IMR-90 (cell line): ENCODE data around the gene RBM44. TPM values are rescaled to one million over a fixed set of nuclear protein-coding genes. Genes with fewer than 3 reads are reported as not detected.

Experiments
- ATAC-seq: fragments of 200-7000 bp; cut with Tn5 transposase; 2 replicates; pipeline ENCODE4 v1.9.1; 2020; ENCODE audit warnings: low read depth, mild to moderate bottlenecking, moderate library complexity
- BruUV-seq: library from RNA; stranded (reverse); fragments of 400-500 nt; replicated peaks from 2 replicates; lab custom pipeline; 2021; lab: Mats Ljungman, UMichigan
- CTCF ChIA-PET: fragments of 300-600 bp; formaldehyde crosslinking; extraction: SDS; loops from one replicate; lab custom pipeline; 2021; ENCODE audit warnings: antibody characterized with exemption; lab: Yijun Ruan, JAX
- POLR2A ChIA-PET: fragments of 300-600 bp; sonication (Branson Sonifier 250); formaldehyde crosslinking; loops from one replicate; lab custom pipeline; 2022; ENCODE audit warnings: antibody characterized with exemption; ENCODE audit not compliant: unreplicated experiment; lab: Charles Lee
- DNase-seq: peaks from one replicate; pipeline ENCODE4 v3.0.0; 2013
- H2AFZ ChIP-seq: replicated peaks from 2 replicates; pipeline ENCODE3; 2013; ENCODE audit warnings: low read length, mild to moderate bottlenecking; ENCODE audit not compliant: poor library complexity
- H2AK5ac ChIP-seq: 2 replicates; pipeline ENCODE4 v1.6.1; 2013; ENCODE audit warnings: low read depth, low read length, inconsistent platforms
- H2AK9ac ChIP-seq: replicated peaks from 2 replicates; pipeline ENCODE3; 2013; ENCODE audit warnings: mild to moderate bottlenecking, low read depth, low read length, moderate library complexity; ENCODE audit not compliant: poor library complexity
- H2BK120ac ChIP-seq: 2 replicates; pipeline ENCODE4 v1.6.1; 2013; ENCODE audit warnings: low read depth, low read length, inconsistent platforms
- H2BK15ac ChIP-seq: 3 replicates; pipeline ENCODE4 v1.6.1; 2013; ENCODE audit warnings: low read depth, low read length, inconsistent platforms
- H2BK20ac ChIP-seq: 2 replicates; pipeline ENCODE4 v1.6.1; 2013; ENCODE audit warnings: low read depth, mild to moderate bottlenecking, inconsistent platforms, low read length, moderate library complexity
- H2BK5ac ChIP-seq: 2 replicates; pipeline ENCODE4 v1.6.1; 2013; ENCODE audit warnings: mild to moderate bottlenecking, low read depth, low read length, inconsistent platforms; ENCODE audit not compliant: poor library complexity, severe bottlenecking
- H3K14ac ChIP-seq: replicated peaks from 2 replicates; pipeline ENCODE4 v1.6.1; 2013; ENCODE audit warnings: low read depth, low read length, inconsistent platforms
- H3K18ac ChIP-seq: 2 replicates; pipeline ENCODE4 v1.6.1; 2013; ENCODE audit warnings: low read depth, low read length, control low read depth
- H3K23ac ChIP-seq: 2 replicates; pipeline ENCODE4 v1.6.1; 2013; ENCODE audit warnings: low read depth, low read length, inconsistent platforms
- H3K27ac ChIP-seq: 2 replicates; pipeline ENCODE4 v1.5.1; 2013; ENCODE audit warnings: mild to moderate bottlenecking, control low read depth, low read length; ENCODE audit not compliant: insufficient read depth
- H3K27me3 ChIP-seq: 2 replicates; pipeline ENCODE4 v1.6.1; 2013; ENCODE audit warnings: low read length; ENCODE audit not compliant: control insufficient read depth, insufficient read depth
- H3K36me3 ChIP-seq: 2 replicates; pipeline ENCODE4 v1.6.1; 2013; ENCODE audit warnings: low read length, mixed read lengths; ENCODE audit not compliant: control insufficient read depth, insufficient read depth
- H3K4ac ChIP-seq: 2 replicates; pipeline ENCODE4 v1.6.1; 2013; ENCODE audit warnings: low read depth, low read length, inconsistent platforms
- H3K4me1 ChIP-seq: 2 replicates; pipeline ENCODE4 v1.6.1; 2013; ENCODE audit warnings: low read length, mixed read lengths; ENCODE audit not compliant: control insufficient read depth, insufficient read depth
- H3K4me2 ChIP-seq: 2 replicates; pipeline ENCODE4 v1.6.1; 2013; ENCODE audit warnings: low read depth, mild to moderate bottlenecking, control low read depth, low read length, moderate library complexity
- H3K4me3 ChIP-seq: 2 replicates; pipeline ENCODE4 v1.5.1; 2013; ENCODE audit warnings: low read depth, mild to moderate bottlenecking, control low read depth, low read length, moderate library complexity; ENCODE audit not compliant: insufficient read depth
- H3K56ac ChIP-seq: 2 replicates; pipeline ENCODE4 v1.6.1; 2013; ENCODE audit warnings: low read length, inconsistent platforms; ENCODE audit not compliant: insufficient read depth; ENCODE audit errors: extremely low read depth
- H3K79me1 ChIP-seq, 2 experiments: 2 replicates each; pipeline ENCODE4 v1.6.1; 2013; ENCODE audit warnings: low read length in 2 of 2, inconsistent platforms in 1 of 2, low read depth in 1 of 2
- H3K9ac ChIP-seq: 2 replicates; pipeline ENCODE4 v1.6.1; 2013; ENCODE audit warnings: low read depth, low read length, control low read depth
- H3K9me1 ChIP-seq: 2 replicates; pipeline ENCODE4 v1.6.1; 2013; ENCODE audit warnings: low read length, inconsistent platforms; ENCODE audit not compliant: insufficient read depth
- H3K9me3 ChIP-seq: 2 replicates; pipeline ENCODE4 v1.6.1; 2013; ENCODE audit warnings: low read length; ENCODE audit not compliant: control insufficient read depth, insufficient read depth
- H4K20me1 ChIP-seq: 2 replicates; pipeline ENCODE4 v1.6.1; 2013; ENCODE audit warnings: low read length, inconsistent platforms; ENCODE audit not compliant: insufficient read depth
- H4K5ac ChIP-seq: 2 replicates; pipeline ENCODE4 v1.6.1; 2013; ENCODE audit warnings: mild to moderate bottlenecking, low read depth, low read length, control low read depth
- H4K8ac ChIP-seq, 2 experiments: 2 replicates each; pipeline ENCODE4 v1.6.1; 2013; ENCODE audit warnings: low read depth in 2 of 2, low read length in 2 of 2, control low read depth in 1 of 2, inconsistent platforms in 1 of 2
- H4K91ac ChIP-seq: 2 replicates; pipeline ENCODE4 v1.6.1; 2013; ENCODE audit warnings: low read depth, low read length, inconsistent platforms; ENCODE audit not compliant: insufficient read depth
- MAFK ChIP-seq: IDR thresholded peaks from 2 replicates; pipeline ENCODE4 v1.6.1; 2012; ENCODE audit warnings: low read depth, low read length, improper control_type of control experiment
- MXI1 ChIP-seq: IDR thresholded peaks from 2 replicates; pipeline ENCODE4 v1.6.1; 2012; ENCODE audit warnings: low read depth, mild to moderate bottlenecking, low read length, moderate library complexity, borderline replicate concordance
- RCOR1 ChIP-seq: IDR thresholded peaks from 2 replicates; pipeline ENCODE4 v1.6.1; 2012; ENCODE audit warnings: mild to moderate bottlenecking, low read length, improper control_type of control experiment; ENCODE audit not compliant: insufficient replicate concordance
- SMC3 ChIP-seq: fragments of 150-350 bp; IDR thresholded peaks from 2 replicates; pipeline ENCODE4 v1.6.1; 2016; ENCODE audit warnings: low read depth, mild to moderate bottlenecking, antibody characterized with exemption, low read length, moderate library complexity
- WGBS, 2 experiments: methylation state at CpG; one replicate each; pipeline versions ENCODE4 v1.1.5 to v1.1.7; 2013; ENCODE audit warnings: missing lambda C conversion rate in 2 of 2; ENCODE audit not compliant: insufficient read length in 1 of 2; ENCODE audit errors: extremely low coverage in 2 of 2; 5-methylcytosine and 5-hydroxymethylcytosine counted together
- dilution Hi-C: fragments of 300-500 bp; cut with HindIII; formaldehyde crosslinking; loops from one replicate; pipeline ENCODE4 v1.14.3; 2018; ENCODE audit warnings: low sequenced_read_pairs; ENCODE audit not compliant: unreplicated experiment
- in situ Hi-C: fragments of 300-500 bp; cut with MboI; formaldehyde crosslinking; loops from 3 replicates; pipeline ENCODE4 v1.14.3; 2019; ENCODE audit warnings: low sequenced_read_pairs, inconsistent platforms, mixed read lengths
- intact Hi-C: fragments of 100-400 bp; cut with micrococcal nuclease; formaldehyde crosslinking; loops from 2 replicates; pipeline ENCODE4 v1.10.0; 2022
- polyA plus RNA-seq, 3 experiments: library from polyadenylated mRNA; depleted of rRNA; stranded (reverse); fragments of >200 nt; gene quantifications; 2 replicates each; pipeline ENCODE4 v1.2.3, GENCODE V29; 2012; ENCODE audit warnings: low replicate concordance in 1 of 3
- total RNA-seq: library from RNA; depleted of rRNA; stranded (reverse); fragments of >200 nt; gene quantifications from 2 replicates; pipeline ENCODE4 v1.2.3, GENCODE V29; 2012

Gene RBM44
- total and polyA plus RNA-seq, 2 of the 4 experiments (the other 2 are of a cell fraction) = 0.14 to 0.18 TPM

- TF ChIP-seq RCOR1 (no peak), MXI1 (no peak)
Observed at GRCh38 chr2:237885931-237886684, 87.5 kb downstream of the RBM44 start (continued).

- Histone ChIP-seq H3K4me2 (no peak overlapping the region), H3K4ac (peak overlapping the region; percentile 72), H4K8ac (peak overlapping the region in 1 of 2 experiments; percentile 28; a peak in 2 of 4 replicates), H3K9ac (no peak overlapping the region), H3K14ac (peak overlapping the region; percentile 62; the same call in 1 of the 2 replicates), H3K36me3 (no peaks in the 10 kb centered on the region), H3K9me3 (no peaks in the 10 kb centered on the region), H4K91ac (peak overlapping the region; percentile 69), H3K79me1 (peaks cover 0 to 4% of the 10 kb centered on the region in 2 experiments; a peak in 1 of 4 replicates), H2BK120ac (peak overlapping the region; percentile 86), H3K56ac (no peak overlapping the region), H3K27me3 (no peaks in the 10 kb centered on the region), H3K9me1 (peaks cover 15% of the 10 kb centered on the region), H2AFZ (peak overlapping the region; percentile 34), H2BK15ac (peak overlapping the region; percentile 89), H2AK9ac (peak overlapping the region; percentile 58), H3K27ac (peak overlapping the region; percentile 10; the same call in 1 of the 2 replicates), H2BK5ac (peak overlapping the region; percentile 2), H2BK20ac (peak overlapping the region; percentile 70), H2AK5ac (peak overlapping the region; percentile 95), H4K5ac (no peak overlapping the region), H4K20me1 (no peaks in the 10 kb centered on the region), H3K23ac (peak overlapping the region; percentile 47; the same call in 1 of the 2 replicates), H3K18ac (no peak overlapping the region; the same call in 1 of the 2 replicates), H3K4me3 (no peak overlapping the region), H3K4me1 (peaks cover 5% of the 10 kb centered on the region; the same call in 1 of the 2 replicates)
- peak; percentile 80 for DNase-seq
- intact Hi-C loops = no loop called here
- ChIA-PET CTCF (no interaction called here), POLR2A (no interaction called here)
- ATAC-seq = no peak; the same call in 1 of the 2 replicates
- BruUV-seq = no TSS peak
- TF ChIP-seq SMC3 = no peak
- no peak for TF ChIP-seq MAFK
- WGBS, 2 experiments = 76% methylated on average over 7 of the region's 23 CpGs; no CpG with 5 or more reads in 1 of the 2 experiments
- dilution Hi-C loops = no loop called here
- in situ Hi-C loops = no loop called here
Observed at GRCh38 chr2:237886685-237887481, 88.3 kb downstream of the RBM44 start.
